Vagina (tissue), 2 donors: ENCODE measurements around the gene CELA2B.

ENCODE experiments used
- CTCF ChIP-seq, 3 experiments: fragments of 450-650 bp in 2 of 3; fragments of 200-600 bp in 1 of 3; sonication (generic) in 1 of 3; IDR thresholded peaks; one replicate each; pipeline ENCODE4 v1.5.1; 2017 to 2019; ENCODE audit warnings: antibody characterized with exemption in 3 of 3, mild to moderate bottlenecking in 2 of 3, moderate library complexity in 2 of 3
- POLR2AphosphoS5 ChIP-seq, 2 donors: sonication (generic); formaldehyde crosslinking; IDR thresholded peaks; one replicate each; pipeline ENCODE4 v1.9.0; 2017; ENCODE audit warnings: antibody characterized with exemption in 2 of 2, mild to moderate bottlenecking in 2 of 2, low read depth in 1 of 2; ENCODE audit not compliant: insufficient read depth in 1 of 2

GRCh38 chr1:15446212-15446611 is 29.7 kb upstream of the CELA2B start:
- TF ChIP-seq CTCF (IDR thresholded peaks at IDR 0.05) (no peak), POLR2AphosphoS5 (IDR thresholded peaks at IDR 0.05; ENCODE audit: insufficient read depth in 1 of 2, low read depth in 1 of 2) (no peak)
